Brain microvascular endothelial cell (primary cell): ENCODE measurements around the gene ERN2.
"Not testable (repeated sequence)": the region's sequence is repeated elsewhere in the genome, so short reads cannot be mapped to it uniquely, and the experiment has no call there.

Source experiments
- DNase-seq: peaks from one replicate; pipeline ENCODE4 v3.0.0-alpha.2; 2020
- H3K27ac ChIP-seq: fragments of 250-450 bp; sonication (Bioruptor Pico); 2 replicates; pipeline ENCODE4 v1.5.1; 2020; ENCODE audit warnings: mild to moderate bottlenecking, moderate library complexity
- H3K27me3 ChIP-seq: fragments of 250-450 bp; sonication (Bioruptor Pico); replicated peaks from 2 replicates; pipeline ENCODE4 v1.5.1; 2020; ENCODE audit warnings: mild to moderate bottlenecking
- H3K36me3 ChIP-seq: fragments of 250-450 bp; sonication (Bioruptor Pico); replicated peaks from 2 replicates; pipeline ENCODE4 v1.5.1; 2020; ENCODE audit warnings: mild to moderate bottlenecking
- H3K4me3 ChIP-seq: 2 replicates; pipeline ENCODE4 v1.5.1; 2011; ENCODE audit warnings: low read depth, mild to moderate bottlenecking, control low read depth, low read length, moderate library complexity
- CTCF ChIP-seq: IDR thresholded peaks from 2 replicates; pipeline ENCODE4 v1.5.1; 2011; ENCODE audit warnings: low read depth, mild to moderate bottlenecking, moderate library complexity, low read length, control low read depth, inconsistent platforms; ENCODE audit errors: missing control alignments
- in situ Hi-C: cut with HindIII; loops from 2 replicates; pipeline ENCODE4 v1.10.0; 2017; ENCODE audit warnings: low sequenced_read_pairs, low pct_ligation_motif_present

Gene ERN2

GRCh38 chr16:23739516-23739915 lies 26.5 kb upstream of the ERN2 start:
- TF ChIP-seq CTCF = no peak

GRCh38 chr16:23737423-23738028 lies 24.5 kb upstream of the ERN2 start:
- DNase-seq, H3K36me3 ChIP-seq, H3K4me3 ChIP-seq, H3K27me3 ChIP-seq, H3K27ac ChIP-seq, in situ Hi-C loops: not testable (repeated sequence)

More at GRCh38 chr16:23739516-23739915, 26.5 kb upstream of the ERN2 start:
- H3K36me3 ChIP-seq = no peaks in the 10 kb centered on the region
- no peak for DNase-seq
- H3K27ac ChIP-seq = no peak overlapping the region
- in situ Hi-C loops = no loop called here
- no peaks in the 10 kb centered on the region for H3K27me3 ChIP-seq
- H3K4me3 ChIP-seq = no peak overlapping the region

GRCh38 chr16:23734176-23734893 lies 21.3 kb upstream of the ERN2 start:
- no peak for TF ChIP-seq CTCF
- DNase-seq = no peak
- Histone ChIP-seq H3K36me3 (no peaks in the 10 kb centered on the region), H3K4me3 (no peak overlapping the region), H3K27me3 (no peaks in the 10 kb centered on the region), H3K27ac (no peak overlapping the region)
- in situ Hi-C loops = no loop called here

- H3K27ac ChIP-seq = no peak overlapping the region
- DNase-seq = peak; percentile 4
These were observed 16.7 kb upstream of the ERN2 start for GRCh38 chr16:23729503-23730424.

GRCh38 chr16:23728112-23728477 lies 15.1 kb upstream of the ERN2 start:
- DNase-seq = no peak
- in situ Hi-C loops = no loop called here
- Histone ChIP-seq H3K36me3 (no peaks in the 10 kb centered on the region), H3K27me3 (no peaks in the 10 kb centered on the region), H3K27ac (no peak overlapping the region), H3K4me3 (no peak overlapping the region)
- no peak for TF ChIP-seq CTCF

More at GRCh38 chr16:23729503-23730424, 16.7 kb upstream of the ERN2 start:
- H3K27me3 ChIP-seq = no peaks in the 10 kb centered on the region
- no peak for TF ChIP-seq CTCF
- in situ Hi-C loops = no loop called here
- no peaks in the 10 kb centered on the region for H3K36me3 ChIP-seq
- no peak overlapping the region for H3K4me3 ChIP-seq

GRCh38 chr16:23726710-23727109 lies 13.7 kb upstream of the ERN2 start:
- no peak for DNase-seq
- TF ChIP-seq CTCF = no peak
- no peaks in the 10 kb centered on the region for H3K27me3 ChIP-seq
- in situ Hi-C loops = no loop called here
- H3K4me3 ChIP-seq = no peak overlapping the region
- no peaks in the 10 kb centered on the region for H3K36me3 ChIP-seq
- H3K27ac ChIP-seq = no peak overlapping the region
